K562 treated with DMSO at 1 percent for 24 hours (cell line): ENCODE measurements around the gene SMNDC1. TPM values are rescaled to one million over a fixed set of nuclear protein-coding genes. Genes with fewer than 3 reads are reported as not detected.

ENCODE experiments used
- total RNA-seq: library from RNA; unstranded; fragments of 300-600 nt; gene quantifications from 2 replicates; pipeline ENCODE4 v1.2.3, GENCODE V29; 2022; ENCODE audit warnings: low read depth; ENCODE audit not compliant: insufficient read depth

Gene SMNDC1
- 12.0 TPM in 2 replicates for total RNA-seq

DNA sequence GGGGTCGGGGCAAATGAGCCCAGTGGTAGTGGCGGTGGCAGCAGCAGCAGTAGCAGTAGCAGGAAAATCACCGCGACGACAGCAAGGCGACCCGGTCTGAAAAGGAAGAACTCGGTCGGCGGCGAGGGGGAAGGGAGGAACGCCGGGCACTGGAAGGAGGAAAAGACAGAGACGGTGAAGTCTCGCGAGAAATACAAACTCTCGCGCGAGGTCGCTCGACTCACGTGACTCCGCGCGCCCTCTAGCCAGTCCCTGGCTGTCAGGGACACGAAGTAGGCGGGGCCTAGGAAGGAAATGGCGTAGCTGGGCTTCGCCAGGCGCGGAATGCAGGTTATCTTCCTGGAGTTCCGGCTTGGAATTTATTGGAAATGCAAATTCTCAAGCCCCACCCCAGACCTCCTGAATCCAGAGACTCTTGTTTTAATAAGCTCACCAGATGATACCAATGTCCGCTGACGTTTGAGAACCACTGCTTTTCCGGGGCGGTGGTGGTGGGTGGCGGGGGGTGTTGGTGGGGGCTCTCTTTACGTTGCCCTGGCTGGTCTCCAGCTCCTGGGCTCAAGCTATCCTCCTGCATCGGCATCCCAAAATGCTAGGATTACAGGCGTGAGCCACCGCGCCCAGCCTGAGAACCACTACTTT, at the start of gene SMNDC1:
SMNDC1 (minus strand) TSS at position 141 of the 642 bp plus-strand sequence. CDS start 1,333 bp downstream, outside the sequence.

Other genes starting within 250 kb of the SMNDC1 start
- gene MXI1, start 97.3 kb downstream of the SMNDC1 start, total RNA-seq = 8.8 and 11.1 TPM in 2 replicates
- gene DUSP5, start 193.0 kb upstream of the SMNDC1 start, total RNA-seq = 14.2 and 15.3 TPM in 2 replicates